ENCODE data around the gene ATP6V0D1. TPM values are rescaled to one million over a fixed set of nuclear protein-coding genes. Genes with fewer than 3 reads are reported as not detected.

ATP6V0D1 gene
- total and polyA plus RNA-seq, 2 donors = 50.0 to 92.5 TPM

DNA sequence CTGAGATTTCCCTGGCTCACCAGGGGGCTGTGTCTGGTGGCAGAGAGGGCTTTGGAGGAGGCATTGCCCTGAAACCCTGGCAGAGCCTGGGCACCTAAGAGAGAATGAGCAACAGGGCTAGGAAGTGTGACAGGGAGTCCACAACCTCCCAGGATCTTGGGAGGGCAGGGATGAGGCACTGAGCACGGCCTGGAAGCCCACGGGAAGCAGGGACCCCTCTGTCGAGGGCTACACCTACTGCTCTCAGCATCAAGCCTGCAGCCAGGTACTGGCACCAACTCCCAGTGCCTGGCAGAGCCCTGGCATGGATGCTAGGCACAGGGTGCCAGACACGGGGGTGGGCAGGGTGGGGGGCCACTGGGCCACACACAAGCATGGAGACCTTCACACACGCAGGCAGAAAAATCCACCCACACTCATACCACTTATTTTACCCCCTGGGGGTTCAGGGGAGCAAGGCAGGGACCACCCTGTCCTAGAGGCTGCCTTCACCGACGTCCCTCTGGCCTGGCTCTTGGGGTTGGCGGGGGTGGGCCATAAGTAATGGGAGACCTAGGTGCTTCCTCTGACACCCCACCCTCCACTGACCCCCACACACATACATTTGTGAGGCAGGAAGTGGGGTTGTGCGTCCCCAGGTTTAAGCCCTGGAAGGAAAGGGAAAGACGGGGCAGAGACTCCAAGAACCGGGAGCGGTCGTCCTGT lies 51.0 kb downstream of the ATP6V0D1 start:
- Histone ChIP-seq H3K4me3 (ENCODE audit: low read depth, low read length) (peak overlapping the region; percentile 48), H3K4me1 (ENCODE audit: insufficient read depth) (no peaks in the 10 kb centered on the region), H3K27ac (ENCODE audit: low read depth) (no peak overlapping the region), H3K36me3 (ENCODE audit: insufficient read depth) (no peaks in the 10 kb centered on the region)
- DNase-seq (ENCODE audit: extremely low spot score) = no peak
- 49% methylated on average over 13 of the region's 13 CpGs for WGBS

DNA sequence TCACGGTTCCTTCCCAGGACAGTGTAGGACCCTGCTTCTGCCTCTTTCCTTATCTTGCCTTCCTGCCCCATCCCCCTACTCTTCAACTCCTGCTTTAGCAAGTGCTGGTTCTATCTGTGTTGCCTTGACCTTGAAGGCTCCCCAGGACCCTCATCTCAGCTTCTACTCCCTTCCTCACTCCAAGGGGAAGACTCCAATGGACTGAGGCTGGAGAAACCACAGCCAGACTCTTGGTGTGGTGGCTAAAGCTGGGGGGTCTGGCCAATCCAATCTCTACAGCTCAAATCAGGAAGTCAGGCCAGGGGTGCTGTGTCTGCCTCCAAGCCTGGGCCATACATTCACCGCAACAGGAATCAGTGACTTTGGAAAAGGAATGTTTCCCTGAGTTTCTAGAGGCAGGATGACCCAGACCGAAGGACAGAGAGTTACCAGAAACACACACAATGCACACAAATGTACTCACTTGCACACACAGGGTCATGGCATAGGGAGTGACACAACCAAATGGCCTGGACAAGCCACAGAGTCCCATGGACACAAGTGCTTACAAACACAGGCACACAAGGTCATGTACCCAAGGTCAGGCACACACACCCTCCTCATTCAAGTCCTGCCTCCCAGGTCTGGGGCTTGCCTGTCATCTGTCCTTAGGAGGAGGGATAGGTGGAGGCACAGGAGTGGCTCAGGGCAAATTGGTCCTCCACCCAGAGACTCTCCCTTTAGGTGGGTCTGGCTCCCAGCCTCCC lies 51.7 kb downstream of the ATP6V0D1 start:
- no peaks in the 10 kb centered on the region for H3K4me1 ChIP-seq (ENCODE audit: insufficient read depth)
- H3K27ac ChIP-seq (ENCODE audit: low read depth) = no peak overlapping the region

DNA sequence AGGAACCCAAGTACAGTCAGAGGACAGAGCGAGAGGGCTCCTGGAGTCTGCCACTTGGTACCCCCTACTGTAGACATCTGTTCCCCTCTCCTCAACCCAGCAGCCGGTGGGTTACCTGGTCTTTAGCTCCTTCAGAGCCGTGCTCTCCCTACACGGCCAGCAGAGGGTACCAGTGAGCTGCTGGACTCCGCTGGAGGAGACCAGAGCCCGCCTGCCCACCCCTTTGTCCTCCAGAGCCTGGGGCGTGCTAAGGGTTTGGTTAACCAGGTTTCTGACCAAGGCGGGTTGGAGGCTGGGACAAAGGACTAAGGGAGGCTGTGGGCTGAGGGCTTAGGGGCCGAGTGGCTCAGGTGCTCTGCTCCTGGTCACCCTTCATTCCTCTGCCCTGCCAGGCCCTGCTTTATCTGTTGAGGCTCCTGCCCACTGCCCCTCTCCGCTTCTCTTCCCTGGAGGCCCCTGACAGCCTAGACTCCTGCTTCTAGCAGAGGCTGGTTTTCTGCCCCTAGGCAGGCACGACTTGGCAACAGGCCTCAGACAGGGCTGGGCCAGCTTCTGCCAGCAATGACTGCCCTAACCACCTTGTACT lies 52.7 kb downstream of the ATP6V0D1 start:
- 29% methylated on average over 11 of the region's 11 CpGs for WGBS
- Histone ChIP-seq H3K4me3 (ENCODE audit: low read depth, low read length) (no peak overlapping the region), H3K36me3 (ENCODE audit: insufficient read depth) (no peaks in the 10 kb centered on the region), H3K27ac (ENCODE audit: low read depth) (no peak overlapping the region), H3K4me1 (ENCODE audit: insufficient read depth) (no peaks in the 10 kb centered on the region)
- no peak for DNase-seq (ENCODE audit: extremely low spot score)

More for the DNA sequence above, 51.7 kb downstream of the ATP6V0D1 start:
- Histone ChIP-seq H3K36me3 (ENCODE audit: insufficient read depth) (no peaks in the 10 kb centered on the region), H3K4me3 (ENCODE audit: low read depth, low read length) (no peak overlapping the region)
- no peak for DNase-seq (ENCODE audit: extremely low spot score)
- 81% methylated on average over 3 of the region's 3 CpGs for WGBS

DNA sequence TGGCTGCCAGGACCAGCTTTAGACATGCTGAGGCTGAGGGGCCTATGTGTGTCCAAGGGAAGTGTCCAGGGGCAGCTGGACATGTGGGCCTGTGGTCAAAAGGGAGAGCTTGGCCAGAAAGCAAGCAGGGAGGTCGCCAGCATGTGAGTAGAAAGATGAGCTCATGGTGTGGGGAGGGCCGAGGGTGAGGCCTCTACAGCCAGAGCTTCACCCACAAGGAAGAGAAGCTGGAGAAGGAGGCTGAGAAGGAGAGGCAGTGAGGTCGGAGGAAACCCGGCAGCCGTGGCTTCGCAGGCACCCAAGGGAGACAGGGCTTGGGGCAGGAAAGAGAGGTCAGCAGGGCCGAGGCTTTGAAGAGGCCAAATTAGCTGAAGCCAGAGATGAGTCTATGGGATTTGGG lies 54.0 kb downstream of the ATP6V0D1 start:
- no peak overlapping the region for H3K27ac ChIP-seq (ENCODE audit: low read depth)

DNA sequence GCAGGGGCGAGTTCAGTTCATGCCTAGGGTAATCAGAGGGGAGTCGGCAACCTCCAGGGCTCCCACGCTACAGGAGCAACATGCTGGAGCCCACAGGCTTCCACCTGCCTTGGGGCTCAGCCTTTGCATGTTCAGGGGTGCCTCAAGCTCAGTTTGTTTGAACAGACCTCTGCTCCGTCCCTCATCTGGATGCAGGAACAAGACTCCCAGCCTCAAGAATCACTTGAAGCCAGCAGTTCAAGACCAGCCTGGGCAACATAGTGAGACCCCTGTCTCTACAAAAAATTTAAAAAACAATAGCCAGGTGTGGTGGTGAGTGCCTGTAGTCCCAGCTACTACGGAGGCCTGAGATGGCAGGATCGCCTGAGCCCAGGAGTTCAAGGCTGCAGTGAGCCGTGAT lies 54.9 kb downstream of the ATP6V0D1 start:
- 77% methylated on average over 7 of the region's 7 CpGs for WGBS
- Histone ChIP-seq H3K4me1 (ENCODE audit: insufficient read depth) (no peaks in the 10 kb centered on the region), H3K36me3 (ENCODE audit: insufficient read depth) (no peaks in the 10 kb centered on the region), H3K4me3 (ENCODE audit: low read depth, low read length) (no peak overlapping the region), H3K27ac (ENCODE audit: low read depth) (no peak overlapping the region)
- no peak for DNase-seq (ENCODE audit: extremely low spot score)

More for the DNA sequence above, 54.0 kb downstream of the ATP6V0D1 start:
- no peaks in the 10 kb centered on the region for H3K36me3 ChIP-seq (ENCODE audit: insufficient read depth)
- H3K4me1 ChIP-seq (ENCODE audit: insufficient read depth) = no peaks in the 10 kb centered on the region
- 66% methylated on average over 7 of the region's 7 CpGs for WGBS
- DNase-seq (ENCODE audit: extremely low spot score) = no peak
- H3K4me3 ChIP-seq (ENCODE audit: low read depth, low read length) = no peak overlapping the region

DNA sequence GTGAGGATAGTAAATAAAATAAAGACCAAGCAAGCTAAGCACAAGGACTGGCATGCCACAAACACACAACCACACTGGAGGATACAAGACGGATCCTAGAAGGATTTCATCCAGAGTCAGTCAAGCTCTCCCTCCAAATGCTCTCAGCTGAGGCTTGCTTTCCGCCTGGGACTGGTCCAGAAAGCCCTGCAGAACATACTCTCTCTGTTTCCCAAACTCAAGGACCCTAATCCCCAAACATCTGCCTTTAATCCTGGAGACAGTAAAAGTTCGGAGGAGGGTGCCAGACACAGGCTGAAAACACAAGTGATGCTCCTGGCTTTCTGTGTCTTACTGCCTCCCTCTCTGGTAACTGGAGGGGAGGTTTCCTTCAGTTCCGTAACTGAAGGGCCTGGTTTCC lies 55.4 kb downstream of the ATP6V0D1 start:
- no peaks in the 10 kb centered on the region for H3K4me1 ChIP-seq (ENCODE audit: insufficient read depth)
- WGBS = 43% methylated on average over 4 of the region's 4 CpGs
- H3K36me3 ChIP-seq (ENCODE audit: insufficient read depth) = no peaks in the 10 kb centered on the region
- H3K4me3 ChIP-seq (ENCODE audit: low read depth, low read length) = no peak overlapping the region
- no peak for DNase-seq (ENCODE audit: extremely low spot score)
- no peak overlapping the region for H3K27ac ChIP-seq (ENCODE audit: low read depth)

DNA sequence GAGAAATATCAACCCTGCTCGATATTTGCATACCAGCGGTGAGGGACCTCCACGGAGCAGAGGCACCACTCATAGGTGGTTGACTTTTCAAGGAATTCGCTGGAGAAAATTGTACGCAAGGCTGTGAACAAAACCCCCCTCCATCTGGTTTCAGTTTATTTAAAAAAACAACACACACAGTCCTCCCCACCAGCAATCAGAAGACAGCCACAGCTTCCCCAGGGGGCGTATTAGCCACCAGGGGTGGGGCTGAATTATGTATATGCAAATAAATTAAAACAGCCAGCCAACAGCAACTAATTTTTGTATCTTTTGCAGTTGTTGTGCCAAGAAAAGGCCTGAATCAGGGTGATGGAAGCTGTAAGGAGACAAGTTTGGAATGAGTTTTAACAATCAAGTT lies 55.9 kb downstream of the ATP6V0D1 start:
- WGBS = 33% methylated on average over 6 of the region's 6 CpGs
- Histone ChIP-seq H3K36me3 (ENCODE audit: insufficient read depth) (no peaks in the 10 kb centered on the region), H3K4me1 (ENCODE audit: insufficient read depth) (no peaks in the 10 kb centered on the region), H3K27ac (ENCODE audit: low read depth) (no peak overlapping the region), H3K4me3 (ENCODE audit: low read depth, low read length) (no peak overlapping the region)
- no peak for DNase-seq (ENCODE audit: extremely low spot score)

DNA sequence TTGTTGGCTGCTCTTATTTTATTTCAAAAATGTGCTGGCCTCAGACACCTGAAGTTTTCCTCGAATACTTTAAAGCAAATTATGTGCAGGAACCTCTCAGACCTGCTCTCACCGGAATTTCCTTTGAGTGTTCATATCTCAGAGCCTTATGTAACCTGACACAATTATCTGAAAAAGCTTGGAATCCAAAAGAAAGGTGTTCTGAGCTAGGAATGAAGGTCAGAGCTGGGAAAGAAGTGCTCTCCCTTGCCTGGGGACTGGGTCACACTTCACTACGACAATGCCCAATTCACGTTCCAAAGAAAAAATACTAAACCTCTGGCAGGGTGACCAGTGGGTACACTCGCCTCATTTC lies 56.7 kb downstream of the ATP6V0D1 start:
- Histone ChIP-seq H3K36me3 (ENCODE audit: insufficient read depth) (no peaks in the 10 kb centered on the region), H3K4me1 (ENCODE audit: insufficient read depth) (no peaks in the 10 kb centered on the region), H3K27ac (ENCODE audit: low read depth) (no peak overlapping the region), H3K4me3 (ENCODE audit: low read depth, low read length) (no peak overlapping the region)
- WGBS = 64% methylated on average over 5 of the region's 5 CpGs
- no peak for DNase-seq (ENCODE audit: extremely low spot score)

DNA sequence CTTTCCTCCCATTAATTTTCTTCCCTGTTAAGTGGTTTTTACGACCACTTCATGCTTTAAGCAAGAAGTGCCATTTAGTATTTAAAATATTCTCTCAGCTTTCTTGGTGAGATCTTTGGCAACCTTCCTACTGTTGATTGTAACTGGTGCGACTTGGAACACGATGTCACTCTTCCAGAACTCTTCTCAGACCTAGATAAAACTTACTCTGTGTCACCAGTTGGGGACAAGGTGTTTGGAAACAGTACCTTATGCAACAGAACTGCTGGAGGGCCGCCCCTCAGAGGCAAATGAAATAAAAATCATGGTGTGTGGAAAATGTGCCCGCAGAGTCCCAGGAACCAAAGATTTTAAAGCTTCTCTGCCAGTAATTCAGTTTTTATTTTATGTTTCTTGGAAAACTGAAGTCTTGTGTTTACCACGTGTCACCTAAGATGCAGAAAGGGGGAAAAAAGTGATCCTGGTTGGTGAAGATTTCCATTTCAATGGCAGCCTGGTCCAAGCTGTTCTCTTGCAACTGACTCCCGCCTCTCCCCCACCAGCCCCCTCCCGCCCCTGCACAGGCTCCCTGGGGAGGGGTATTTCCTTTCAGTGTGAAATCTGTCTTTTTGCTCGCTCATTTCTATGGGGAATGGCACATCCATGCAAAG lies 57.2 kb downstream of the ATP6V0D1 start:
- no peak overlapping the region for H3K4me3 ChIP-seq (ENCODE audit: low read depth, low read length)
- WGBS = 51% methylated on average over 9 of the region's 9 CpGs
- no peaks in the 10 kb centered on the region for H3K36me3 ChIP-seq (ENCODE audit: insufficient read depth)
- H3K27ac ChIP-seq (ENCODE audit: low read depth) = no peak overlapping the region
- no peaks in the 10 kb centered on the region for H3K4me1 ChIP-seq (ENCODE audit: insufficient read depth)
- no peak for DNase-seq (ENCODE audit: extremely low spot score)

DNA sequence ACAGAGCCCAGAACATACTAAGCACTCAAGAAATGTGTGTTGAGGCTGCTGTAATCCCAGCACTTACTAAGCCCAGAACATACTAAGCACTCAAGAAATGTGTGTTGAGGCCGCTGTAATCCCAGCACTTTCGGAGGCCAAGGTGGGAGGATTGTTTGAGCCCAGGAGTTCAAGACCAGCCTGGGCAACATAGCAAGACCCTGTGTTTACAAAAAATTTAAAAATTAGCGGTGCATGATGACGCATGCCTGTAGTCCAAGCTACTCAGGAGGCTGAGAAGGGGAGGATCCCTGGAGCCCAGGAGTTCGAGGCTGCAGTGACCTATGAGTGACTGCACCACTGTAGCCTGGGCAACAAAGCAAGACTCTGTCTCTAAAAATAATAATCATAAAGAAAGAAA lies 57.9 kb downstream of the ATP6V0D1 start:
- H3K4me1 ChIP-seq (ENCODE audit: insufficient read depth) = no peaks in the 10 kb centered on the region
- no peak overlapping the region for H3K27ac ChIP-seq (ENCODE audit: low read depth)
- no peak for DNase-seq (ENCODE audit: extremely low spot score)
- no peaks in the 10 kb centered on the region for H3K36me3 ChIP-seq (ENCODE audit: insufficient read depth)
- WGBS = 86% methylated on average over 5 of the region's 5 CpGs
- no peak overlapping the region for H3K4me3 ChIP-seq (ENCODE audit: low read depth, low read length)

DNA sequence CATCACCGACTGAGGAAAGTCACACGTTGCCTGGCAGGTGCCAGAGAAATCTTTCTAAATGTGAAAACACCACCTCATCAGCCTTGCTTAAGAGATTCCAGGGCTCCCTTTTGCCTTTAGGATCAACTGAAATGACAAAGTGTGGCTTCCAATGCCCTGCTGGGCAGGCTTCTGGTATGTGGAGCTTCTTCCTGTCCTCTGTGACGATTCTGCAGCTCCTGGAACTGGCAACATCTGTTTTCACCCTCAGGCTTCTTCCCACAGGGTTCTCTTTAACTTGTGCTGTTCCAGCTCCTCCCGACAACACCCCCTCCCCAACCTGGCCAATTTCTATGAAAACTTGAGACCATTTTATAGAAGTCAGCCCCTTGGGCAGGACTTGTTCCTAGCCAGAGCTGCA lies 59.9 kb downstream of the ATP6V0D1 start:
- DNase-seq (ENCODE audit: extremely low spot score) = no peak
- H3K4me1 ChIP-seq (ENCODE audit: insufficient read depth) = no peaks in the 10 kb centered on the region
- 86% methylated on average over 4 of the region's 4 CpGs for WGBS
- H3K27ac ChIP-seq (ENCODE audit: low read depth) = no peak overlapping the region
- H3K36me3 ChIP-seq (ENCODE audit: insufficient read depth) = no peaks in the 10 kb centered on the region
- no peak overlapping the region for H3K4me3 ChIP-seq (ENCODE audit: low read depth, low read length)

DNA sequence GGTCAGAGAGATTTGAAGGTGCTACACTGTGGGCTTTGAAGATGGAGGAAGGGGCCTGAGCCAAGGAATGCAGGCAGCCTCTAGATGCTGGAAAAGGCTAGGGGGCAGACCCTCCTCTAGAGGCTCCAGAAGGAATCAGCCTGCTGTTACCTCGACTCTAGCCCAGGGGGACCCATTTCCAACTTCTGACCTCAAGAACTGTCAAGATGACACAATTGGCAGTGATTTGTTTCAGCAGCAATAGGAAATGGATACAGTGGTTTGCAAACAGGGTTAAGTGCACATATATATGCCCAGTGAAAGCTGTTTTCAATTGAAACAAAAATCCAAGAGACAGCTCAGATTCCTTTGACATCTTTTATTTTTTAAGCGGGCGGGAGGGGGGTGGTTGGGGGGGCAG lies 61.0 kb downstream of the ATP6V0D1 start:
- WGBS = 75% methylated on average over 3 of the region's 3 CpGs
- Histone ChIP-seq H3K27ac (ENCODE audit: low read depth) (no peak overlapping the region), H3K4me1 (ENCODE audit: insufficient read depth) (no peaks in the 10 kb centered on the region), H3K4me3 (ENCODE audit: low read depth, low read length) (no peak overlapping the region), H3K36me3 (ENCODE audit: insufficient read depth) (no peaks in the 10 kb centered on the region)
- DNase-seq (ENCODE audit: extremely low spot score) = no peak

DNA sequence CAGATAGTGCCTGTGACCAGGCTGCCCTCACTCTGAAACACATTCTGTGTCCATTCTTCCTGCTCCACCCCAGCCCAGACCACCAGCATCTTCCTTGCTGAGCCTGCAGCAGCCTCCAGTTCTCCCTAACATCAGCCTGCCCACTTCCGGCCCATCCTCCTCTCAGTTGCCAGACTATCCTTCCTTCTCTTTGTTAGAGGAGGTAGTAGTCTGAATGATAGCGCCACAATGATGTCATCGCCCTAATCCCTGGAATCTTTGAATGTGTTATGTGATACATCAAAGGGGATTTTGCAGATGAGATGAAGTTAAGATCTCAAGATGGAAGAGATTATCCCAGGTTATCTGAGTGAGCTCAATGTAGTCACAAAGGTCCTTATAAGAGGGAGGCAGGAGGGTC lies 61.5 kb downstream of the ATP6V0D1 start:
- Histone ChIP-seq H3K36me3 (ENCODE audit: insufficient read depth) (no peaks in the 10 kb centered on the region), H3K4me3 (ENCODE audit: low read depth, low read length) (no peak overlapping the region), H3K4me1 (ENCODE audit: insufficient read depth) (no peaks in the 10 kb centered on the region), H3K27ac (ENCODE audit: low read depth) (no peak overlapping the region)
- no peak for DNase-seq (ENCODE audit: extremely low spot score)
- 79% methylated on average over 3 of the region's 3 CpGs for WGBS

Data from urinary bladder (tissue), 4 donors.